C1 segment of cervical spinal cord (tissue), 14 donors: ENCODE data around the gene GPR150.
"Not testable (repeated sequence)": the region's sequence is repeated elsewhere in the genome, so short reads cannot be mapped to it uniquely, and the experiment has no call there.

ENCODE experiments used
- DNase-seq, 14 donors: peaks; one replicate each; lab custom pipeline; 2025; lab: John Stamatoyannopoulos, UW

The GPR150 gene

DNA sequence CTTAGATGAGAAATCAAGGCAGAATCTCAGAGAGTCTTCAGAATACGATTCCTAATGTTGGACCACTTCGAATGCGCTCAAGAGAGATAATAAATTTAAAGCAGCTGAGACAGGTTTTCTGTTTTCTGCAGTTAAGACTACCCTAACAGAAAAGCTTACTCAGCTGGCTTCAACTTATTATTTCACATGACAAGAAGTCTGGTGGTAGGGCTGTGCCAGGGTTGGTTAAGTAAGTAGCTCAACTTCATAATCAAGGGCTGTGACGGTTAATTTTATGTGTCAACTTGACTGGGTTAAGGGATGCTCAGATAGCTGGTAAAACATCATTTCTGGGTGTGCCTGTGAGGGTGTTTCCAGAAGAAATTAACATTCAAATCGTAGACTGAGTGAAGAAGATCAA, 3.8 kb downstream of the GPR150 start:
- no peak for DNase-seq

DNA sequence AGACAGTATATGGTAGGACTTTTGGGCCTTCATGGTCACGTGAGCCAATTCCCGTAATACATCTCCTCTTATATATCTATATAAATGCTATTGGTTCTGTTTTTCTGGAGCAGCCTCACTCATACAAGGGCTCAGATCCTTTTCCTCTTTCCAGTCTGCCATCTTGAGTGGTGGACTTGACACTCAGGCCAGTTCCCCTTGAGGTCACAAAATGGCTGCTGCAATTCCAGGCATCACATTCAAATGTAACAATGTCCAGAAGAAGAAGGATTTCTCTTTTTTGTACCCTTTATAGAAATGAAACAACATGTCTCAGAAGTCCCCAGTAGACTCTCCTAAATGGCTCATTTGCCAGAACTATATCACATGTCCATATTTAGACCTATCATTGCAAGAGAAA, 4.5 kb downstream of the GPR150 start:
- no peak for DNase-seq

DNA sequence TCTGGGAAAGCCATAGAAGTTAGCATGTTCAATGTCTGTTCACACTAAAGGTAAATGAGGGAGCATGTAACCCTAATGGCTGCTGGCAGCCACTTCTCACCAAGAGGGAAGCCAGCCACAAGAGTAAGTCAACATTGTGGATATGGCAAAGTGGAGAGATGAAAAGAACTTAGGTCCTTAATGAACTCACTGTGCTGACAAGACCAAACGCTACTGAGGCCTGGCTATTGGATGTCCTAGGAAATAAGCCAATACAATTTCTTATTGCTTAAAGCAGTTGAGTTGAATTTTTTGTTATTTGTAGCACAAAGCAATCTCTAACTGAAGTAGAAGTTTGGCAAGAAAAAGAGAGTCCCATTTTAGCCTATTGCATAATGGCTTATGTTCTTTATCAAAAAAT, 6.8 kb downstream of the GPR150 start:
- DNase-seq = no peak

DNA sequence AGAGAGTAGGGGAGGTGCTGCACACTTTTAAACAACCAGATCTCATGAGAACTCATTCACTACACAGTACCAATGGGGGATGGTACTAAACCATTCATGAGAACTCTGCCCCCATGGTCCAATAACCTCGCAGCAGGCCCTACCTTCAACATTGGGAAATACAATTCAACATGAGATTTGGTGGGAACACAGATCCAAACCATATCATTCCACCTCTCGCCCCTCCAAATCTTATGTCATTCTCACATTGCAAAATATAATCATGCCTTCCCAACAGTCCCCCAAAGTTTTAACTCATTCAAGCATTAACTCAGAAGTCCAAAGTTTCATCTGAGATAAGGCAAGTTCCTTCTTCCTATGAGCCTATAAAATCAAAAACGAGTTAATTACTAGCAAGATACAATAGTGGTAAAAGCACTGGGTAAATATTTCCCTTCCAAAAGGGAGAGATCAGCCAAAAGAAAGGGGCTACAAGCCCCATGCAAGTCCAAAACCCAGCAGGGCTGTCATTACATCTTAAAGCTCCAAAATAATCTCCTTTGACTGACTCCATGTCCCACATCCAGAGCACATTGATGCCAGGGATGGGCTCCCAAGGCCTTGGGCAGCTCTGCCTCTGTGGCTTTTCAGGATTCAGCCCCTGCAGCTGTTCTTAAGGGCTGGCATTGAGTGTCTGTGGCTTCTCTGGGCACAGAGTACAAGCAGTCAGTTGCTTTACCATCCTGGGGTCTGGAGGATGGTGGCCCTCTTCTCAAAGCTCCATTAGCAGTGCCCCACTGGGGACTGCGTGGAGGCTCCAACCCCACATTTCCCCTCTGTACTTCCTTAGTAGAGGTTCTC, 8.3 kb downstream of the GPR150 start:
- DNase-seq = no peak

DNA sequence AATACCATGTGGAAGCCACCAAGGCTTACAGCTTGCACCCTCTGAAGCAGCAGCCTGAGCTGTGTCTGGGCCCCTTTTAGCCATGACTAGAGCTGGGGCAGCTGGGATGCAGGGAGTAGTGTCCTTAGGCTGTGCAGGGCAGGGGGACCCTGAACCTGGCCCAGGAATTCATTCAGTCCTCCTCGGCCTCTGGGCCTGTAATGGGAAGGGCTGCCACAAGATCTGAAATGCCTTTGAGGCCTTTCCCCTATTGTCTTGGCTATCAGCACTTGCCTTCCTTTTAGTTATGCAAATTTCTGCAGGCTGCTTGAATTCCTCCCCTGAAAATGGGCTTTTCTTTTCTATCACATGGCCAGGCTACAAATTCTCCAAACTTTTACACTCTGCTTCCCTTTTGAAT, 9.0 kb downstream of the GPR150 start:
- DNase-seq = no peak

DNA sequence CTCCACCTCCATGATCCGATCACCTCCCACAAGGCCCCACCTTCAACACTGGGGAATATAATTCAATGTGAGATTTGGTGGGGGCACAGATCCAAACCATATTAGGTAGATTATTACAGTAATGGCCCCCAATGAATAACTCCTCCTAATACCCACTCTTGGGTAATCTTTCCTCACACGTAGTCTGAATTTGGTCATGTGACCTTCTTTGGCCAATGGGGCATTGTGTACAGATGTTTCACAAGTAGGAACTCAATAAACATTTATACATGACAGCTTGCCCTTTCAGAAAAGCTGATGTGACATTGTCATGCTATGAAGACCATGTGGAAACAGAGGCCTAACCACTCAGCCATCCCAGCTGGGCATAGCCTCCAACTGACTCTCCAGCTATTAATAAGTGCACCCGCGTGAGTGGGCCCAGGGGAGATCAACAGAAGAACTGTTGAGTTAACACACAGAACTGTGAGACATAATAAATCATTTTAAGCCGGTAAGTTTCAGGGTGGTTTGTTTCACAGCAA, 10.6 kb downstream of the GPR150 start:
- no peak for DNase-seq

DNA sequence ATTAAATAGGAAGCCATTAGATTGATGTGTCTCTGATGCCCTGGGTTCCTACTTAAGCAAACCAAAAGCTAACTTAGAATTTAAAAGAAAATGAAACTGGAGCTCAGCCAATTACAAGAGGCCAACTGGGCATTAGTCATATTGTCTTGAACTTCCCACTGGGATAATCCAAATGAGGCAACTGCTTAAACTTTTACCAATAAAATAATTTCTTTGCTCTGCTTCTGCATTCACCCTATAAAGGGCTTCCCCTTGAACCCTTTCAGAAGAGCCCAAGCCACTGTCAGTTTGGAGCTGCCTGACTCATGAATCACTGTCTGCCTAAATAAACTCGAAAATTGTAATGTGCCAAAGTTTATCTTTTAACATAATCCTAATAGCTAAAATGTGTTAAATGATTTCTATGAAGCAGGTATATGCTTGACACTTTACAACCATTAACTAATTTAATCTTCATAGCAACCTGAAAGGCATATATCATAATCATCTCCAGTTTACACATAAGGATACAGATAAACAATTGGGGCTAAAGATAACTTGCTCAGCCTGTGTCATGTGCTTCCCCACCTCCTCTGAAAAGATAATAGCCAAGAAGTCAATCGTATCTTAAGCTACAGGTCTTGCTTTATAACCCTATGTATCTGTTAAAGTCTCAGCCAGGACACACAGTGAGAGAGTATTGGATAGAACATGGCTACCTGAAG, 11.5 kb downstream of the GPR150 start:
- DNase-seq = no peak

DNA sequence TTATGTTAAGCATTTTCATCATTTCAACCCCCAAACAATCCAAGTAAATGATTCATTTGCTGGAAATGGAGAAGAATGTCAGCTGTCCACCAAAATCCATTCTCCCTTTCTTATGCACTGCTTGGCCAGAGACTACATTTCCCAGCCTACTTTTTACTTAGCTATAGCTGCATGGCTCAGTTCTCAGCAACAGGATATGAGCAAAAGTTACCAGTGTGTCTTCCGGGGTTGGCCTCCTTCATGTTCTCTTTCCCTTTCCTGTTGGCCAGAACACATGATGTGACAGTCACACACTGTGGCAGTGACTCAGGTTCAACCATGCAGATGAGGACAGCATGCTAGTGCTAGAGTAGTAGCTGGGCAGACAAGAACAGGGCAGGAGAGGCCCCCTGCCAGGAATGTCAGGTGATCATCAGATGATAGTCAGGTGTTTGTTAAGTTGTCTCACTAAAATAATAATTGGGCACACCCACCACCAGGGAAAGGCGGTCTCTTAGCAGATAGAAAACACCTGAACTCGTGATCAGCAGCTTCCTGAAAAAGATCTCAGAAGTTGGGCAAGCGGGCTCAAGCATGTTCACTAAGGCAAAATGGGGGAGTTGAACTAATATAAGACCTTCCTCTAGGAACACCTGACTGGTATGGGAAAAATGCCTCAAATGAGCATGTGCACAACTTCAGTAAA, 12.2 kb downstream of the GPR150 start:
- no peak for DNase-seq

DNA sequence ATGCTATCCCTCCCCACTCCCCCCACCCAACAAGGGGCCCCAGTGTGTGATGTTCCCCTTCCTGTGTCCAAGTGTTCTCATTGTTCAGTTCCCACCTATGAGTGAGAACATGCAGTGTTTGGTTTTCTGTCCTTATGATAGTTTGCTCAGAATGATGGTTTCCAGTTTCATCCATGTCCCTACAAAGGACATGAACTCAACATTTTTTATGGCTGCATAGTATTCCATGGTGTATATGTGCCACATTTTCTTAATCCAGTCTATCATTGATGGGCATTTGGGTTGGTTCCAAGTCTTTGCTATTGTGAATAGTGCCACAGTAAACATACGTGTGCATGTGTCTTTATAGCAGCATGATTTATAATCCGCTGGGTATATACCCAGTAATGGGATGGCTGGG, 13.1 kb downstream of the GPR150 start:
- not testable (repeated sequence) for DNase-seq

DNA sequence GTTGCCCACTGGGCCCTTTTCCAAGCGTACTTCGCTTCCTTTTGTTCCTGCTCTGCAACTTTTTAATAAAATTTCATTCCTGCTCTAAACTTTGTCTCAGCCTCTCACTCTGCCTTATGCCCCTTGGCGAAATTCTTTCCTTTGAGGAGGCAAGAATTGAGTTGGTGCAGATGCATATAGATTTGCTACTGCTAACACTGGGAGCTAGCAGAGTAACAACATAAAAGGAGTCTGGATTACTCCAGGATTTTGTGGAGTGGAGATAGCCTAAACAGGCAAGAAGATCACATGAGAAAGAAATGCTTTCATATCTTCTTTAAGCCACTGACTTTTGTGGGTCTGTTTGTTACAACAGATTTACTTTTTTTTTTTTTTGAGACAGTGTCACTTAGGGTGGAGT, 13.8 kb downstream of the GPR150 start:
- no peak for DNase-seq

DNA sequence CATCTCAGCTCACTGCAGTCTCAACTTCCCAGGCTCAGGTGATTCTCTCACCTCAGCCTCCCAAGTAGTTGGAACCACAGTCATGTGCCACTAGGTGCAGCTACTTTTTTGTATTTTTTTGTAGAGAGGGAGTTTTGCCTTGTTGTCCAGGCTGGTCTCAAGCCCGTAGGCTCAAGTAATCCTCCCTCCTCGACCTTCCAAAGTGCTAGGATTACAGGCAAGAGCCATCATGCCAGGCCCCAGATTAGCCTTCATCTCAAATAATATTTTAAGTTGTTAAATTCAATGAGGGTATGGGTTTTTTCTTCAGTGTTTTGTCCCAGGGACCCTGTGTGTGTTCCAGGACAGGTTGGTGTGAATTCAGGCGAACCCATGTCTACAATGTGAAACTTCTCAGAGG, 14.2 kb downstream of the GPR150 start:
- no peak for DNase-seq

DNA sequence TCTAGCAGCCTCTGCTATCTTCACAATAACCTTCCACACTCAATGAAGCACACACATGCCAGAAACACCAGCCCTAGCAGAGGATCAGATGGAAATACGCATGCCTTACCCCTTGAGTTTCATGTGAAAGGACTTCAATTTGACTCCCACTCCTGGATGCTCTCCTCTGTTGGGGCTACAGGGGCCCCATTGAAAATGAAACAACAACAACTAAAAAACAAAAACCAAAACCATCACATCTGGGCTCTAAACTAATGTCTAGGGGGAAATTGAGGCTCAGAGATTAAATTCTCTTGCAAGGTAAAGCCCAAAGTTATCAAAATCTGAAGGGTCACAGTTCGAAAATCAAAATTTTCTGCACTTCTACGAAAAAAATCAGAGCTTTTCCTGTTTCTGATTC, 18.7 kb downstream of the GPR150 start:
- no peak for DNase-seq

DNA sequence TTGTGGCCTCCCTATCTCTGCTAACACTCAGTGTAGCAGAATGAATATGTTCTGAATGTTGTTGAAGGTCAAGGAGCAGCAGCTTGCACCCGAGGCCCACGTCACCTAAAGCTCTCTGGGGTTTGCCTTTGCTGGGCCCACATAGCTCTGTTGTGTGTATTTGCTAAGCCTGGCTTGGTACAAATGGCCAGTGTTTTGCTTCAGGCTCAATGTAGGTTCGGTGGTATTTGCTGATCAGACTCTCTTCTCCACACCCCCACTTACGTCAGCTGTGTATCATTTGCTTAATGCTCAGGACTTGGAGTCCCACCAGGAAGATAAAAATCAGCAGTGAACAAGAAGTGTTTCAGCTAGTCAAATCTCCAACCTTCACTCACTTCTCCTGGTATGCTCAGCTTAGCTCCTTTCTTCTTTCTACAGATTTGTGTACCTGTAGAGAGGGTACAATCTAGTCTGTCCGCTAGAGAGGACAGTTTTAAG, 21.9 kb downstream of the GPR150 start:
- DNase-seq = no peak

DNA sequence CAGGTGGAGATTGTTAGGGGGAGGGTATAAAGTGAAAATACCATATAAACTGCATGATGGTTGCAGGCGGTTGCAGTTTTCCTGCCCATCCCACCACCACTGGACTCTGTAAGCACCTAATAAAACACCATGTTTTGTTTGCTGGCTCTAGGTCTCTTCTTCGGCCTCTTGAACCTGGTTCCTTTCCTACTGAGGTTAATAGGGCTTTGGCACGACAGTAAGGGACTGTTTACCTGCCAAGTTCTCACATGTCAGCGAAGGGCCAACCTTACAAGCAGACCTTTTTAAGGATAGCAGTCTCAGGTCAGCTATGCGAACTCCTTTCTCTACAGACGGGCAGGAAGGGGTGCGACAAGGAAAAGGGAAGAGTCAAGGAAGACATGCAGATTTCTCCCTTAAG, 23.3 kb downstream of the GPR150 start:
- no peak for DNase-seq

DNA sequence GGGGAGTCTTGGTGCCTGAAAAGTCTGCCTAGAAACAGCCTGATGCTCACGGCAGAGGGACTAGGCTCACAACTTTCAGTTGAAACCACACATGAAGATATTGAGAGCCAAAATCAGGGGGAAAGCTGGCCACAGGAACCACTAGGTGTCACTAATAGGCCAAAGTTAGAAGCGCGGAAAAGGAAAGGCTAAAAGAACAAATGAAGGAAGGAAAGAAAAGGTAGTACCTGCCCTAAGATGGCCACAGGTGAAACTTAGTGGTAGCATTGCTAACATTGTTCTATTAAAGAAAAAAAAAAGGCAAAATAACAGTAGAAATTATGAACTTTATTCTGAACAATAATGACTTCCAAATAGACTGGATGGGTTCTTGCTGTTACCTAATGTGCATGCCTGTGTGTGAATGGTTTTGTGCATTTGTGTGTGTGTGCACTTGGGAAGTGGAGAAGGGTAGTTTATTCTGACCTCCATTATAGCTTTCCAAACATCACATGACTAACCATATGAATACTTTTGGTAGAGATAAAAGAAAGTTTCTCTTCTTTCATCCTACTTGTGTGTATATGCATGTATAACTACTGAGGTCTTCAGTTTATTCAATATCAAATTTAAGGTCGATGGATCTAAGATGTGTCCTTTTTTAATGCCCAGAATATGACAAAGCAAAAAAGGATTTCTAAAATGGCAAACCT, 24.6 kb downstream of the GPR150 start:
- peak in 5 of 14 donors; percentile 4 to 47 (median 20) for DNase-seq

DNA sequence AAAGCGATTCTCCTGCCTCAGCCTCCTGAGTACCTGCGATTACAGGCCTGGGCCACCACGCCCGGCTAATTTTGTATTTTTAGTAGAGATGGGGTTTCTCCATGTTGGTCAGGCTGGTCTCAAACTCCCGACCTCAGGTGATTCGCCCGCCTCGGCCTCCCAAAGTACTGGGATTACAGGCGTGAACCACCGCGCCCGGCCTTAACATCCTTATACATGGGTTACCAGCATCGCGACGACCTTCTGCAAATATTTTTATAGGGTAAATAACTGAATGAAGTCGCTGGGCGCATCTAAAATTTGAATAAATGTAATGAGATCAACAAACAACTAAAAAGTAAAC, 26.3 kb downstream of the GPR150 start:
- not testable (repeated sequence) for DNase-seq

DNA sequence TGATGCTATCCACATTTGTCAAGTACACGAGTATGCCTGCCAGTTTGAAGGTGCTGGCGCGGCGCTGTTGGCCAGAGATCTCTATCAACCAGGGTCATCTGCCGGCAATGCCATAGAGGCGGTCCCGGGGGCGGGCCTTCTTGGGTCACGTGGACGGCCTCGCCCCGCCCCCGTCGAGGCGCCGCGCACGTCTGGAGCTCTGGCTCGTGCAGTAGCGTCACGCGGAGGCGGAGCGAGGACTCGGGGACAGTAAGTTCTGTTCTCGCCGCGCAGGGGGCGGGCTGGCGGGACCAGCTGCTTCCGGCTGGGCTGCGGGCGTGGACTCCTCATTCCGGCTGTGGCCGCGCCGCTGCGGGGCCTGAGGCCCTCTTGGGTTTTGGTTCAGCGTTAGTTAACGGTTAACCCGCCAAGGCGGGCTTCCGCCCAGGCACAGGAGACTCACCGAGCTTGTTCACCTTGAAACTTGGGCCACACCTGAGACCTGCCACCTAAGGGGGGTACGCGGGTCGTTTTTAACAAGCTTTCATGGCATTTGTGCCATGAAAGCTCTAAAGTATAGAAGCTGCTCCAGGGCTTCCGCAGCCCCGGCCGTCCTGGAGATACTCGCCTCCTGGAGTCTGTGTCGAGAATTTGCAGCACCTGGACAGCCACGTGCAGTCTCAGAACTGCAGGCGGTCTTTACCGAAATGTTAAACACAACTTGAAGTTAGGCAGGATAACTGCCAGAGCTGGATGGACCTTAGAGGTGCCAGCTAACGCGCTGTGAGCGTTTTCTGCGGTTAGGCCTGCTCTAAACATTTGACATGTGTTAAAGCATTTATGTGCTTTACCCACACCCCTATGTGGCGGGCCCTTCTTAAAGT, 26.9 kb downstream of the GPR150 start, which contains the start of gene RFESD:
Gene RFESD (plus strand): TSS at position 209 of the 863 bp plus-strand sequence. CDS start 5,495 bp downstream, outside the sequence.
- DNase-seq = peak; percentile 54 to 96 (median 92)

DNA sequence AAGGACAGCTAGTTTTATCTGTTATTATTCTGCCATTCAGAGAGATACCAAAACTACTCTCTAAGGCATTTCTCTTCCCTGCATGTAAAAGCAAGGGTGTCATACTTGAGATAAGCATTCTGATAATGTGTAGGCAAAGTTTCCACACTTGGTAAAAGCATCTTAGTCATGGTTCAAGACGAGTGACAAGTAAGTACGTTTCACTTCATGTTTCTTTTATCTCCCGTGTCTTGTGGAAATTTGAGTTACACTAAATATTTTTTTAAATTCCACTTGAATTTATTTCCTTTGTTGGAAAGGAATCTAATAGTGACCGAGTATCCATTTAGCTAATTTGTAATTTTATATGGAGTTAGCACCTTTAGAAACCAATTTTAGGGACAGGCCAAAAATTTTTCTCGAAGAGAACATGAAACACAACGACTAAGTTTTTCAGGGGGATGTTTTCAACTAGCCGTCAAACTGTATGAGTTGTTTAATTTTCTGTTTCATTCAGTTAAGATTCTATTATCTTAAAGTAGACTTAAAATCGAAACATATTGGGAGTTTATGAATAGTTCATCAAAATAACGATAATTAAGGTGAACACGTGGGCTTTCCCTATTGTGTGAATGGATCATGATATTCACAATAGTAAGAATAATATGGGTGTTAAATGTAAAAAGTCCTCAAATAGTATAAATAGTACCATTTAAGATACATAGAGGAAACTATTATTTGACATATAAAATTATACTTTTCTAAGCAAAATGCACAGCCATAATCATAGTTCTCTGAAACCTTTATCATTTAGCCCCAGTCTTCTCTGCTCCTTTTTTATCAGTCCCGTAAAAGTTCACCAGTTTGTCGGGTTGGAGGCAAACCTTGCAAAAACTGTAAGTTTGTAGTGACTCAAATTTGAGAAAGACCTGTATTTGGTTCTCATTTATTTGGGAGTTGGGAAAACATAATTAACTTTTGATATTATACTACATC, 28.3 kb downstream of the GPR150 start:
- DNase-seq = no peak

DNA sequence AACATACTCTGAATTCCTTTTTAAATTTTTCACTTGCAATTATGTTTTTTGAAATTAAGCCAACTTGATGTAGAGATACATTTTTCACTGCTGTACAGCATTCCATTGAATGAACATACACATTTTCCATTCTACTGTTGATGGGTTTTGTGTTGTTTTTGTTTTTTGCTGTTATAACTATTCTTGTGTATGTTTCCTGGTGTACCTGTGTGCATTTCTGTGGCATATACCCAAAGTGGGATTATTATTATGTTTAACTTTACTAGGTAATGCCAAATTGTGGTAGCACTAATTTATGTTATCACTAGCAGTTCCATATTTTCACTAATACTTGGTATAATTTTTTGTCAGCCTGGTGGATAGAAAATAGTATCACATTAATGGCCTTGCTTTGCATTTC, 29.4 kb downstream of the GPR150 start:
- no peak for DNase-seq
